WTC11 (cell line): Measurements from ENCODE around the gene MOSMO. TPM values are rescaled to one million over a fixed set of nuclear protein-coding genes. Genes with fewer than 3 reads are reported as not detected.

ENCODE experiments used
- ATAC-seq: fragments of 200-7000 bp; cut with Tn5 transposase; 2 replicates; pipeline ENCODE4 v1.10.0; 2021; ENCODE audit warnings: mild to moderate bottlenecking, moderate library complexity
- CTCF ChIA-PET: fragments of 300-600 bp; sonication (Branson Sonifier 250); formaldehyde crosslinking; loops from one replicate; lab custom pipeline; 2021; ENCODE audit warnings: antibody characterized with exemption; lab: Charles Lee
- POLR2A ChIA-PET: fragments of 350-600 bp; sonication (Branson Sonifier 250); formaldehyde crosslinking; loops from one replicate; lab custom pipeline; 2021; ENCODE audit warnings: antibody characterized with exemption; lab: Charles Lee
- DNase-seq: peaks from one replicate; pipeline ENCODE4 v3.0.0; 2021; ENCODE audit warnings: low spot score
- H3K27ac Mint-ChIP-seq: 2 replicates; pipeline ENCODE4 v1.8.0; 2021; ENCODE audit warnings: mixed read lengths
- H3K27me3 Mint-ChIP-seq: 2 replicates; pipeline ENCODE4 v1.8.0; 2021; ENCODE audit warnings: low read depth, mild to moderate bottlenecking, moderate library complexity, mixed read lengths
- H3K36me3 Mint-ChIP-seq: 2 replicates; pipeline ENCODE4 v1.8.0; 2021; ENCODE audit warnings: mixed read lengths
- H3K4me1 Mint-ChIP-seq: 2 replicates; pipeline ENCODE4 v1.8.0; 2022; ENCODE audit warnings: mixed read lengths
- H3K4me3 Mint-ChIP-seq: 2 replicates; pipeline ENCODE4 v1.8.0; 2021; ENCODE audit warnings: mild to moderate bottlenecking, moderate library complexity, mixed read lengths
- H3K9me3 Mint-ChIP-seq: 2 replicates; pipeline ENCODE4 v1.8.0; 2021; ENCODE audit warnings: mixed read lengths
- ATF6 ChIP-seq: sonication (generic); formaldehyde crosslinking; IDR thresholded peaks from 2 replicates; pipeline ENCODE4 v1.8.1; 2023; ENCODE audit warnings: mild to moderate bottlenecking, missing genetic modification reagents
- GABPB1 ChIP-seq: sonication (generic); formaldehyde crosslinking; IDR thresholded peaks from 2 replicates; pipeline ENCODE4 v1.8.1; 2023; ENCODE audit warnings: mild to moderate bottlenecking, missing genetic modification reagents
- GRHL2 ChIP-seq: fragments of 250-450 bp; sonication (Bioruptor Pico); IDR thresholded peaks from 2 replicates; pipeline ENCODE4 v1.8.0; 2022; ENCODE audit warnings: mild to moderate bottlenecking, moderate library complexity; ENCODE audit not compliant: insufficient replicate concordance, severe bottlenecking
- HMGA2 ChIP-seq: fragments of 250-450 bp; sonication (Bioruptor Pico); IDR thresholded peaks from 2 replicates; pipeline ENCODE4 v1.4.0; 2021; ENCODE audit warnings: mild to moderate bottlenecking, moderate library complexity
- MLX ChIP-seq: sonication (generic); formaldehyde crosslinking; IDR thresholded peaks from 2 replicates; pipeline ENCODE4 v1.8.1; 2023; ENCODE audit warnings: mild to moderate bottlenecking, missing genetic modification reagents, moderate library complexity
- MYBL2 ChIP-seq: sonication (generic); formaldehyde crosslinking; IDR thresholded peaks from 2 replicates; pipeline ENCODE4 v1.8.1; 2023; ENCODE audit warnings: mild to moderate bottlenecking, moderate library complexity, missing genetic modification reagents
- NFATC4 ChIP-seq: fragments of 250-450 bp; sonication (Bioruptor Pico); IDR thresholded peaks from 2 replicates; pipeline ENCODE4 v1.9.0; 2021; ENCODE audit warnings: mild to moderate bottlenecking
- NR2C2 ChIP-seq: sonication (generic); formaldehyde crosslinking; IDR thresholded peaks from 2 replicates; pipeline ENCODE4 v1.8.0; 2022; ENCODE audit warnings: mild to moderate bottlenecking, missing genetic modification reagents
- PRRX2 ChIP-seq: fragments of 250-450 bp; sonication (Bioruptor Pico); IDR thresholded peaks from 2 replicates; pipeline ENCODE4 v1.8.0; 2021; ENCODE audit warnings: mild to moderate bottlenecking
- SMAD3 ChIP-seq: sonication (generic); formaldehyde crosslinking; IDR thresholded peaks from 2 replicates; pipeline ENCODE4 v1.8.0; 2022; ENCODE audit warnings: missing genetic modification reagents, mild to moderate bottlenecking, borderline replicate concordance
- TEAD4 ChIP-seq: sonication (generic); formaldehyde crosslinking; IDR thresholded peaks from 2 replicates; pipeline ENCODE4 v1.8.0; 2022; ENCODE audit warnings: mild to moderate bottlenecking, missing genetic modification reagents
- ZNF138 ChIP-seq: sonication (generic); formaldehyde crosslinking; conservative IDR thresholded peaks from 2 replicates; pipeline ENCODE4 v1.8.1; 2022; ENCODE audit warnings: mild to moderate bottlenecking, moderate library complexity, missing genetic modification reagents
- ZNF219 ChIP-seq: sonication (generic); formaldehyde crosslinking; IDR thresholded peaks from 2 replicates; pipeline ENCODE4 v1.8.0; 2023; ENCODE audit warnings: missing genetic modification reagents, mild to moderate bottlenecking, borderline replicate concordance
- ZNF263 ChIP-seq: sonication (generic); formaldehyde crosslinking; IDR thresholded peaks from 2 replicates; pipeline ENCODE4 v1.8.1; 2022; ENCODE audit warnings: low read depth, mild to moderate bottlenecking, moderate library complexity, missing genetic modification reagents
- ZNF416 ChIP-seq: fragments of 250-450 bp; sonication (Bioruptor Pico); IDR thresholded peaks from 2 replicates; pipeline ENCODE4 v1.9.0; 2021; ENCODE audit warnings: mild to moderate bottlenecking, inconsistent platforms
- ZSCAN18 ChIP-seq: fragments of 250-450 bp; sonication (Bioruptor Pico); IDR thresholded peaks from 2 replicates; pipeline ENCODE4 v2.1.2; 2022; ENCODE audit warnings: mild to moderate bottlenecking, moderate library complexity
- total RNA-seq: library from RNA; stranded (reverse); gene quantifications from 3 replicates; pipeline ENCODE4 v1.2.3, GENCODE V29; 2021
- TF ChIP-seq, protein P1 (sequence below): fragments of 250-450 bp; sonication (Bioruptor Pico); IDR thresholded peaks from 2 replicates; pipeline ENCODE4 v1.9.0; 2021; ENCODE audit warnings: mild to moderate bottlenecking
- TF ChIP-seq, protein P2 (sequence below): fragments of 250-450 bp; sonication (Bioruptor Pico); IDR thresholded peaks from 2 replicates; pipeline ENCODE4 v1.8.0; 2021; ENCODE audit warnings: mild to moderate bottlenecking
- TF ChIP-seq, protein P3 (sequence below): sonication (generic); formaldehyde crosslinking; IDR thresholded peaks from 2 replicates; pipeline ENCODE4 v1.8.0; 2022; ENCODE audit warnings: mild to moderate bottlenecking, missing genetic modification reagents
- TF ChIP-seq, protein P4 (sequence below): sonication (generic); formaldehyde crosslinking; IDR thresholded peaks from 2 replicates; pipeline ENCODE4 v1.8.0; 2023; ENCODE audit warnings: mild to moderate bottlenecking, missing genetic modification reagents
- TF ChIP-seq, protein P5 (sequence below): sonication (generic); formaldehyde crosslinking; IDR thresholded peaks from 2 replicates; pipeline ENCODE4 v1.8.1; 2022; ENCODE audit warnings: low read depth, mild to moderate bottlenecking, moderate library complexity, missing genetic modification reagents, borderline replicate concordance

Gene MOSMO
- total RNA-seq, 1 experiment from 2014 or later, result 10.7 TPM

GRCh38 chr16:21964353-21964752, 43.6 kb upstream of the MOSMO start:
- DNase-seq, result no peak
- H3K4me1 Mint-ChIP-seq, result no peaks in the 10 kb centered on the region
- no peak for TF ChIP-seq NR2C2 (CRISPR knock-in tag)
- no peak for TF ChIP-seq ZNF263
- no peak overlapping the region for H3K4me3 Mint-ChIP-seq
- ChIA-PET CTCF (no interaction called here), POLR2A (no interaction called here)
- H3K9me3 Mint-ChIP-seq, result no peaks in the 10 kb centered on the region
- peaks cover 75% of the 10 kb centered on the region for H3K36me3 Mint-ChIP-seq
- no peak overlapping the region for H3K27ac Mint-ChIP-seq
- H3K27me3 Mint-ChIP-seq, result no peaks in the 10 kb centered on the region
- no peak for ATAC-seq

- H3K4me3 Mint-ChIP-seq, result no peak overlapping the region
- ChIA-PET POLR2A (no interaction called here), CTCF (no interaction called here)
- H3K27me3 Mint-ChIP-seq, result no peaks in the 10 kb centered on the region
- H3K4me1 Mint-ChIP-seq, result no peaks in the 10 kb centered on the region
- TF ChIP-seq MLX (CRISPR knock-in tag) (no peak), ZNF219 (no peak), TEAD4 (no peak), MYBL2 (no peak), SMAD3 (no peak), ZSCAN18 (CRISPR knock-in tag) (no peak), GRHL2 (CRISPR knock-in tag) (no peak), GABPB1 (CRISPR knock-in tag) (no peak), ZNF416 (CRISPR knock-in tag) (no peak), PRRX2 (CRISPR knock-in tag) (no peak), ATF6 (CRISPR knock-in tag) (no peak)
- TF ChIP-seq, protein P1, sequence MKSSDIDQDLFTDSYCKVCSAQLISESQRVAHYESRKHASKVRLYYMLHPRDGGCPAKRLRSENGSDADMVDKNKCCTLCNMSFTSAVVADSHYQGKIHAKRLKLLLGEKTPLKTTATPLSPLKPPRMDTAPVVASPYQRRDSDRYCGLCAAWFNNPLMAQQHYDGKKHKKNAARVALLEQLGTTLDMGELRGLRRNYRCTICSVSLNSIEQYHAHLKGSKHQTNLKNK (CRISPR knock-in tag), result no peak
- TF ChIP-seq, protein P2, sequence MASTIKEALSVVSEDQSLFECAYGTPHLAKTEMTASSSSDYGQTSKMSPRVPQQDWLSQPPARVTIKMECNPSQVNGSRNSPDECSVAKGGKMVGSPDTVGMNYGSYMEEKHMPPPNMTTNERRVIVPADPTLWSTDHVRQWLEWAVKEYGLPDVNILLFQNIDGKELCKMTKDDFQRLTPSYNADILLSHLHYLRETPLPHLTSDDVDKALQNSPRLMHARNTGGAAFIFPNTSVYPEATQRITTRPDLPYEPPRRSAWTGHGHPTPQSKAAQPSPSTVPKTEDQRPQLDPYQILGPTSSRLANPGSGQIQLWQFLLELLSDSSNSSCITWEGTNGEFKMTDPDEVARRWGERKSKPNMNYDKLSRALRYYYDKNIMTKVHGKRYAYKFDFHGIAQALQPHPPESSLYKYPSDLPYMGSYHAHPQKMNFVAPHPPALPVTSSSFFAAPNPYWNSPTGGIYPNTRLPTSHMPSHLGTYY (CRISPR knock-in tag), result no peak
- peaks cover 56% of the 10 kb centered on the region for H3K36me3 Mint-ChIP-seq
- ATAC-seq (no peak), DNase-seq (no peak)
- H3K9me3 Mint-ChIP-seq, result no peaks in the 10 kb centered on the region
- H3K27ac Mint-ChIP-seq, result no peak overlapping the region
Measured at GRCh38 chr16:21971856-21972255, 36.1 kb upstream of the MOSMO start.

DNA sequence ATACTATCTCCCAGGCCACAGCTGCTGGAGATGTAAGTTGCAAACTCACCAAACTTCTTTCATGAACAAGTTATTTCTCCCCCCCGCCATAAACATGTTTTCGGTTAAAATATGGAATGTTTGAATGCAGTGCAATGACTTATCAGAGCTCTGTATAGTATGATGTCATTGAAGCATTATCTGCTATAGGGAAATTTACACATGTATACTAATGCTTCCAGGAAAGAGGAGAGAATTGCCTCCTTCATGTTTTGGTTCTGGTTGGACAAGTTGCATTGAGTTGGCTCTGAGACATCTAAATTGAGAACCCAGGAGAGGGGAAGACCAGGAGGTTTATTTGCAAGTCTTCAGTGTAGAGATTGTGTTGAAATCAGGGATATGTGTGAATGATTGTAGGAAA, 34.0 kb upstream of the MOSMO start:
- ChIA-PET POLR2A (no interaction called here), CTCF (no interaction called here)
- H3K9me3 Mint-ChIP-seq, result no peaks in the 10 kb centered on the region
- no peak for DNase-seq
- H3K36me3 Mint-ChIP-seq, result peaks cover 57% of the 10 kb centered on the region
- H3K4me1 Mint-ChIP-seq, result no peaks in the 10 kb centered on the region
- no peak for ATAC-seq
- no peak overlapping the region for H3K4me3 Mint-ChIP-seq
- H3K27ac Mint-ChIP-seq, result no peak overlapping the region
- no peaks in the 10 kb centered on the region for H3K27me3 Mint-ChIP-seq
- TF ChIP-seq HMGA2 (CRISPR knock-in tag) (no peak), NFATC4 (CRISPR knock-in tag) (no peak), ZNF263 (no peak), ZNF138 (CRISPR knock-in tag) (no peak)
- TF ChIP-seq, protein P3, sequence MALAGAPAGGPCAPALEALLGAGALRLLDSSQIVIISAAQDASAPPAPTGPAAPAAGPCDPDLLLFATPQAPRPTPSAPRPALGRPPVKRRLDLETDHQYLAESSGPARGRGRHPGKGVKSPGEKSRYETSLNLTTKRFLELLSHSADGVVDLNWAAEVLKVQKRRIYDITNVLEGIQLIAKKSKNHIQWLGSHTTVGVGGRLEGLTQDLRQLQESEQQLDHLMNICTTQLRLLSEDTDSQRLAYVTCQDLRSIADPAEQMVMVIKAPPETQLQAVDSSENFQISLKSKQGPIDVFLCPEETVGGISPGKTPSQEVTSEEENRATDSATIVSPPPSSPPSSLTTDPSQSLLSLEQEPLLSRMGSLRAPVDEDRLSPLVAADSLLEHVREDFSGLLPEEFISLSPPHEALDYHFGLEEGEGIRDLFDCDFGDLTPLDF, result no peak
- TF ChIP-seq, protein P2 (CRISPR knock-in tag), result no peak
- TF ChIP-seq, protein P4, sequence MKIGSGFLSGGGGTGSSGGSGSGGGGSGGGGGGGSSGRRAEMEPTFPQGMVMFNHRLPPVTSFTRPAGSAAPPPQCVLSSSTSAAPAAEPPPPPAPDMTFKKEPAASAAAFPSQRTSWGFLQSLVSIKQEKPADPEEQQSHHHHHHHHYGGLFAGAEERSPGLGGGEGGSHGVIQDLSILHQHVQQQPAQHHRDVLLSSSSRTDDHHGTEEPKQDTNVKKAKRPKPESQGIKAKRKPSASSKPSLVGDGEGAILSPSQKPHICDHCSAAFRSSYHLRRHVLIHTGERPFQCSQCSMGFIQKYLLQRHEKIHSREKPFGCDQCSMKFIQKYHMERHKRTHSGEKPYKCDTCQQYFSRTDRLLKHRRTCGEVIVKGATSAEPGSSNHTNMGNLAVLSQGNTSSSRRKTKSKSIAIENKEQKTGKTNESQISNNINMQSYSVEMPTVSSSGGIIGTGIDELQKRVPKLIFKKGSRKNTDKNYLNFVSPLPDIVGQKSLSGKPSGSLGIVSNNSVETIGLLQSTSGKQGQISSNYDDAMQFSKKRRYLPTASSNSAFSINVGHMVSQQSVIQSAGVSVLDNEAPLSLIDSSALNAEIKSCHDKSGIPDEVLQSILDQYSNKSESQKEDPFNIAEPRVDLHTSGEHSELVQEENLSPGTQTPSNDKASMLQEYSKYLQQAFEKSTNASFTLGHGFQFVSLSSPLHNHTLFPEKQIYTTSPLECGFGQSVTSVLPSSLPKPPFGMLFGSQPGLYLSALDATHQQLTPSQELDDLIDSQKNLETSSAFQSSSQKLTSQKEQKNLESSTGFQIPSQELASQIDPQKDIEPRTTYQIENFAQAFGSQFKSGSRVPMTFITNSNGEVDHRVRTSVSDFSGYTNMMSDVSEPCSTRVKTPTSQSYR (CRISPR knock-in tag), result no peak
- TF ChIP-seq, protein P5, sequence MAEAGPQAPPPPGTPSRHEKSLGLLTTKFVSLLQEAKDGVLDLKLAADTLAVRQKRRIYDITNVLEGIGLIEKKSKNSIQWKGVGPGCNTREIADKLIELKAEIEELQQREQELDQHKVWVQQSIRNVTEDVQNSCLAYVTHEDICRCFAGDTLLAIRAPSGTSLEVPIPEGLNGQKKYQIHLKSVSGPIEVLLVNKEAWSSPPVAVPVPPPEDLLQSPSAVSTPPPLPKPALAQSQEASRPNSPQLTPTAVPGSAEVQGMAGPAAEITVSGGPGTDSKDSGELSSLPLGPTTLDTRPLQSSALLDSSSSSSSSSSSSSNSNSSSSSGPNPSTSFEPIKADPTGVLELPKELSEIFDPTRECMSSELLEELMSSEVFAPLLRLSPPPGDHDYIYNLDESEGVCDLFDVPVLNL, result no peak
